OCI-LY7 (cell line): ENCODE results near the gene KMT2A. TPM values are rescaled to one million over a fixed set of nuclear protein-coding genes. Genes with fewer than 3 reads are reported as not detected.

Source experiments
- BruUV-seq: library from RNA; stranded (reverse); fragments of 400-500 nt; replicated peaks from 2 replicates; lab custom pipeline; 2021; lab: Mats Ljungman, UMichigan
- CTCF ChIA-PET: fragments of 300-600 bp; sonication (Branson Sonifier 250); formaldehyde crosslinking; loops from one replicate; lab custom pipeline; 2022; ENCODE audit warnings: antibody characterized with exemption; ENCODE audit not compliant: unreplicated experiment; lab: Charles Lee
- POLR2A ChIA-PET: fragments of 300-600 bp; sonication (Branson Sonifier 250); formaldehyde crosslinking; loops from one replicate; lab custom pipeline; 2022; ENCODE audit warnings: antibody characterized with exemption; lab: Charles Lee
- DNase-seq: peaks from one replicate; pipeline ENCODE4 v3.0.0-alpha.2; 2015; ENCODE audit warnings: low spot score
- H2AFZ ChIP-seq: fragments of 200-600 bp; sonication (generic), shearing (Covaris generic); 2 replicates; pipeline ENCODE4 v1.6.1; 2014; ENCODE audit warnings: mild to moderate bottlenecking, antibody characterized with exemption, low read length, moderate library complexity
- H3K27ac ChIP-seq: fragments of 200-600 bp; sonication (generic); 2 replicates; pipeline ENCODE4 v1.5.1; 2014; ENCODE audit warnings: mixed run types, low read depth, mild to moderate bottlenecking, moderate library complexity, low read length, inconsistent platforms; ENCODE audit not compliant: poor library complexity, severe bottlenecking
- H3K36me3 ChIP-seq: fragments of 200-600 bp; sonication (generic); 2 replicates; pipeline ENCODE4 v1.6.1; 2014; ENCODE audit warnings: mild to moderate bottlenecking, antibody characterized with exemption, low read length, moderate library complexity, mixed read lengths; ENCODE audit not compliant: insufficient read depth
- H3K4me1 ChIP-seq: fragments of 200-600 bp; sonication (generic); 2 replicates; pipeline ENCODE4 v1.5.1; 2014; ENCODE audit warnings: mild to moderate bottlenecking, low read length; ENCODE audit not compliant: insufficient read depth, poor library complexity, severe bottlenecking
- H3K4me2 ChIP-seq: fragments of 200-600 bp; sonication (generic); 2 replicates; pipeline ENCODE4 v1.6.1; 2014; ENCODE audit warnings: mild to moderate bottlenecking, low read length
- H3K4me3 ChIP-seq: fragments of 200-600 bp; sonication (generic); 2 replicates; pipeline ENCODE4 v1.5.1; 2014; ENCODE audit warnings: mild to moderate bottlenecking, low read depth, low read length; ENCODE audit not compliant: poor library complexity, severe bottlenecking
- H3K79me2 ChIP-seq: fragments of 200-600 bp; sonication (generic); 2 replicates; pipeline ENCODE4 v1.6.1; 2016; ENCODE audit warnings: low read depth, mild to moderate bottlenecking, low read length, moderate library complexity, mixed read lengths; ENCODE audit not compliant: insufficient read depth
- H3K9me2 ChIP-seq: fragments of 200-600 bp; sonication (generic); 2 replicates; pipeline ENCODE4 v1.6.1; 2016; ENCODE audit warnings: mild to moderate bottlenecking, low read length, mixed read lengths; ENCODE audit not compliant: insufficient read depth
- H3K9me3 ChIP-seq: fragments of 200-600 bp; sonication (generic); 2 replicates; pipeline ENCODE4 v1.6.1; 2014; ENCODE audit warnings: mild to moderate bottlenecking, mixed run types, low read length, mixed read lengths
- H4K20me1 ChIP-seq: fragments of 200-600 bp; sonication (generic); 2 replicates; pipeline ENCODE4 v1.6.1; 2014; ENCODE audit warnings: mild to moderate bottlenecking, antibody characterized with exemption, low read length, moderate library complexity, mixed read lengths; ENCODE audit not compliant: insufficient read depth
- CTCF ChIP-seq: fragments of 200-600 bp; sonication (generic); conservative IDR thresholded peaks from 2 replicates; pipeline ENCODE4 v1.5.1; 2014; ENCODE audit warnings: mild to moderate bottlenecking, antibody characterized with exemption, low read length, moderate library complexity, mixed read lengths
- EZH2phosphoT487 ChIP-seq: fragments of 200-600 bp; sonication (generic); IDR thresholded peaks from 2 replicates; pipeline ENCODE4 v1.6.1; 2018; ENCODE audit warnings: low read depth, borderline replicate concordance, mild to moderate bottlenecking, mixed run types, antibody characterized with exemption, low read length, moderate library complexity, mixed read lengths
- intact Hi-C: fragments of 100-400 bp; cut with micrococcal nuclease; formaldehyde crosslinking; loops from one replicate; pipeline ENCODE4 v1.10.0; 2022; ENCODE audit not compliant: unreplicated experiment
- total RNA-seq, 2 experiments: library from RNA; depleted of rRNA in 1 of 2; stranded (reverse); fragments of >200 nt in 1 of 2; shearing (Covaris generic) in 1 of 2; gene quantifications; 2 replicates each; pipeline ENCODE4 v1.2.3, GENCODE V29; 2014 to 2022

Gene KMT2A
- total RNA-seq, 2 experiments from 2014 or later = 55.8 to 90.0 TPM

GRCh38 chr11:118434553-118435289 lies 1.6 kb upstream of the KMT2A start:
- peaks cover 10% of the 10 kb centered on the region; the same call in 1 of the 2 replicates for H3K36me3 ChIP-seq
- H3K4me3 ChIP-seq = peak overlapping the region; percentile 87
- intact Hi-C loops = loop anchor here (1.0 to 5.0 kb wide), 5 partner anchors 33 to 427 kb away; partner anchors contain the start of genes ARCN1 and ATP5MG
- no TSS peak for BruUV-seq
- peak overlapping the region; percentile 72 for H2AFZ ChIP-seq
- DNase-seq = peak; percentile 59
- POLR2A ChIA-PET = interaction anchor here (0.5 to 1.8 kb wide), 10 partner anchors 8 to 1204 kb away, joined by 3 to 14 read pairs (median 4); partner anchors contain the start of gene ARCN1
- peak overlapping the region; percentile 95 for H3K4me2 ChIP-seq
- H3K4me1 ChIP-seq = peaks cover 26% of the 10 kb centered on the region
- H3K9me2 ChIP-seq = no peaks in the 10 kb centered on the region
- CTCF ChIA-PET = interaction anchor here (0.6 kb wide), 1 partner anchor 587 kb away, joined by 3 read pairs; no protein-coding TSS in a partner anchor
- peaks cover 13% of the 10 kb centered on the region; the same call in 1 of the 2 replicates for H4K20me1 ChIP-seq
- no peaks in the 10 kb centered on the region for H3K9me3 ChIP-seq
- TF ChIP-seq EZH2phosphoT487 (no peak), CTCF (peak; percentile 38)
- peak overlapping the region; percentile 93 for H3K27ac ChIP-seq
- peaks cover 32% of the 10 kb centered on the region for H3K79me2 ChIP-seq

- Histone ChIP-seq H2AFZ (peak overlapping the region; percentile 72), H4K20me1 (peaks cover 19% of the 10 kb centered on the region), H3K79me2 (peaks cover 38% of the 10 kb centered on the region), H3K4me1 (peaks cover 33% of the 10 kb centered on the region), H3K27ac (peak overlapping the region; percentile 93), H3K36me3 (peaks cover 17% of the 10 kb centered on the region; the same call in 1 of the 2 replicates), H3K4me2 (peak overlapping the region; percentile 95), H3K4me3 (peak overlapping the region; percentile 87), H3K9me3 (no peaks in the 10 kb centered on the region), H3K9me2 (no peaks in the 10 kb centered on the region)
- CTCF ChIA-PET = interaction anchor here (0.6 kb wide), 1 partner anchor 586 kb away, joined by 3 read pairs; no protein-coding TSS in a partner anchor
- intact Hi-C loops = loop anchor here (1.0 to 5.0 kb wide), 4 partner anchors 34 to 428 kb away; partner anchors contain the start of genes ARCN1 and ATP5MG
- DNase-seq = peak; percentile 97
- POLR2A ChIA-PET = interaction anchor here (0.8 to 1.8 kb wide), 11 partner anchors 8 to 137 kb away, joined by 3 to 14 read pairs (median 4); partner anchors contain the start of gene ARCN1
- BruUV-seq = no TSS peak
- TF ChIP-seq EZH2phosphoT487 = no peak
- TF ChIP-seq CTCF = no peak; the same call in 1 of the 2 replicates
Measured at GRCh38 chr11:118435290-118435892, 901 bp upstream of the KMT2A start.
